ENCODE measurements around the gene NMT1.

Gene NMT1

GRCh38 chr17:45149037-45149668 lies 88.0 kb downstream of the NMT1 start:
- peak in 50 of 51 donors; percentile 40 to 86 (median 72) for DNase-seq

GRCh38 chr17:45149669-45150664 lies 88.8 kb downstream of the NMT1 start:
- DNase-seq, result peak in 42 of 51 donors; percentile 35 to 84 (median 58)

- DNase-seq, result peak in 1 of 51 donors; percentile 27
Measured at GRCh38 chr17:45150911-45151809, 90.0 kb downstream of the NMT1 start.

- no peak for DNase-seq
Measured at GRCh38 chr17:45155029-45155428, 93.9 kb downstream of the NMT1 start.

- DNase-seq, result no peak
Measured at GRCh38 chr17:45155483-45155882, 94.4 kb downstream of the NMT1 start.

- DNase-seq, result no peak
Measured at GRCh38 chr17:45156242-45156641, 95.1 kb downstream of the NMT1 start.
